Motor neuron (in vitro differentiated cells): Measurements from ENCODE around the gene PNO1. TPM values are rescaled to one million over a fixed set of nuclear protein-coding genes. Genes with fewer than 3 reads are reported as not detected.
"Not testable (repeated sequence)": the region's sequence is repeated elsewhere in the genome, so short reads cannot be mapped to it uniquely, and the experiment has no call there.

Experiments used
- ATAC-seq, 8 experiments: fragments of 200-7000 bp; cut with Tn5 transposase; replicated peaks in 6 of 8; 2 replicates each; pipeline ENCODE4 v1.8.0; 2021; ENCODE audit warnings: mild to moderate bottlenecking in 8 of 8, moderate library complexity in 8 of 8
- H3K27ac ChIP-seq, 2 donors: fragments of 250-450 bp; sonication (Bioruptor Pico); 2 replicates each; pipeline ENCODE4 v1.9.0; 2021; ENCODE audit warnings: antibody characterized with exemption in 2 of 2, mild to moderate bottlenecking in 2 of 2, moderate library complexity in 1 of 2
- H3K4me1 ChIP-seq, 2 donors: fragments of 250-450 bp; sonication (Bioruptor Pico); replicated peaks in 1 of 2; 2 replicates each; pipeline ENCODE4 v1.6.1; 2021; ENCODE audit warnings: antibody characterized with exemption in 2 of 2, mild to moderate bottlenecking in 2 of 2, moderate library complexity in 1 of 2
- H3K4me3 ChIP-seq, 5 donors: fragments of 250-450 bp; sonication (Bioruptor Pico); 2 replicates each; pipeline ENCODE4 v1.9.0; 2021; ENCODE audit warnings: antibody characterized with exemption in 5 of 5, mild to moderate bottlenecking in 5 of 5, moderate library complexity in 4 of 5
- WGBS, 10 experiments: fragments of 450-650 bp; shearing (Covaris generic); methylation state at CpG; one replicate each; pipeline ENCODE4 v1.0.0; 2022; 5-methylcytosine and 5-hydroxymethylcytosine counted together
- in situ Hi-C, 9 experiments: fragments of 400-800 bp; cut with MboI; loops; one replicate each; pipeline ENCODE4 v1.15.0; 2021; ENCODE audit warnings: low sequenced_read_pairs in 9 of 9, low pct_unique_long_range_greater_than_20kb in 2 of 9; ENCODE audit not compliant: unreplicated experiment in 9 of 9
- total RNA-seq, 8 experiments: library from RNA; unstranded; fragments of 300-600 nt; gene quantifications; 2 replicates each; pipeline versions ENCODE4 v1.2.3 to v1.2.4, GENCODE V29; 2022

Gene PNO1
- 10 to 100 TPM; 10.7 to 35.8 (median 16.8) TPM for total RNA-seq

DNA sequence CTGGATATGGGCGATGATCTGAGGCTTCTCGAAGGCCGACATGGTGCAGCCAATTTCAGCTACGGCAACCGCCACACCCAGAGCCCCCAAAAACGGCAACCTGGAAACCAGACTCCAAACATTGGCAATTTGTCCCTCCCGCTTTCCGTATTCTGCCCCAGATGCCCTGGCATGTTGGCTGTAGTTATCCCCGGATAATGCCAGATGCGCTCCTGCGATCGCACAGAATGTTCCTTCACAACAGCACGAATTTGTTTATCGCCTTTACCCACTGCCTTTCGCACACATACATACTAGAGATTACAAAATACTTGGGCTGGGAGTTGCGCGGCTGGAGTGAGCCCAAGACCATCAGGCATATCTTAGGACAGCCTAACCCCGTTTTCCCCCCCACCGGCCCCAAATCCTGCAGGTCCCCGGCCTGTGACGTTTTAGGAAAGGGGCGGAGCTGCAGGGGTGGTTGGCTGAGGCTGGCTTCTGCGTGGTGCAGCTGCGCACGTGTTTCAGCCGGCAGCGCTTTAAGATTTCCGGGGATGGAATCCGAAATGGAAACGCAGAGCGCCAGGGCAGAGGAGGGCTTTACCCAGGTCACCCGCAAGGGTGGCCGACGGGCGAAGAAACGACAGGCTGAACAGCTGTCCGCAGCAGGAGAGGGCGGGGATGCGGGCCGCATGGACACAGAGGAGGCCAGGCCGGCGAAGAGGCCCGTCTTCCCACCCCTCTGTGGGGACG lies at the start of gene PNO1:
TSS of gene PNO1 (plus strand) at position 487 of the 732 bp plus-strand sequence. CDS start at position 534, 47 bp downstream.
- in situ Hi-C loops: no loop called here
- peaks cover 0 to 14% of the 10 kb centered on the region in 2 donors for H3K4me1 ChIP-seq
- peak; percentile 89 to 96 (median 94) for ATAC-seq
- H3K27ac ChIP-seq: peak within 1 kb of the TSS; percentile 99 to 100
- 0 to 1% (median 0%) methylated on average over 1 to 17 of the region's 44 CpGs; no CpG with 5 or more reads in 4 of the 10 experiments for WGBS, 10 experiments
- peak within 1 kb of the TSS; percentile 58 to 87 (median 66) for H3K4me3 ChIP-seq

GRCh38 chr2:68108120-68108519 lies 49.6 kb upstream of the PNO1 start:
- H3K4me3 ChIP-seq: no peak overlapping the region
- no peak for ATAC-seq
- H3K27ac ChIP-seq: no peak overlapping the region
- peaks cover 4 to 7% of the 10 kb centered on the region in 2 donors for H3K4me1 ChIP-seq
- in situ Hi-C loops: loop anchor here in 5 of 9 experiments (25.0 kb wide), 2 partner anchors 179 to 329 kb away; no protein-coding TSS in a partner anchor
- 63 to 100% (median 91%) methylated on average over 1 to 3 of the region's 3 CpGs; no CpG with 5 or more reads in 2 of the 10 experiments for WGBS, 10 experiments

DNA sequence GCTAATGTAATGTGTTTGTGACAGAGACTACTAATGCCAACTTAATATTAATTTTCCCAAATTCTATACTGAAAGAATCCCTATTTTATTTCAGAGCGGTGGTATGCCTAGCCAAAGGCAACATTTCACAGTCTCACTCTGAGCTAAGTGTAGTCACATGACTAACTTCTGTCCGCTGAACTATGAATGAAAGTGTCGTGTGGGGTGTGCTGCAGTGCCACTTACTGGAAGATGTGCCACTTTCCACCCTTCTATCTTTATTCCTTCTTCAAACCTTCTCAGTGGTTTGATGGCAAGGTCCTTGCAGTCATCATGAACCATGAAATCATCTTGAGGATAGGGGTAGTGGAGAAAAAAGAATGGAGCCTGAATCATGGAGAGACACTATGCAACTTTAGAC lies 47.6 kb upstream of the PNO1 start:
- peak in 2 of 8 experiments; percentile 56 to 70 for ATAC-seq
- Histone ChIP-seq H3K4me1 (no peaks in the 10 kb centered on the region), H3K27ac (no peak overlapping the region), H3K4me3 (no peak overlapping the region)
- WGBS, 10 experiments: 0 to 100% (median 80%) methylated on average over 1 to 3 of the region's 3 CpGs; no CpG with 5 or more reads in 1 of the 10 experiments
- in situ Hi-C loops: loop anchor here in 5 of 9 experiments (25.0 kb wide), 2 partner anchors 177 to 327 kb away; no protein-coding TSS in a partner anchor

- ATAC-seq: no peak
- in situ Hi-C loops: loop anchor here in 5 of 9 experiments (25.0 kb wide), 2 partner anchors 171 to 321 kb away; no protein-coding TSS in a partner anchor
- 14 to 93% (median 70%) methylated on average over 1 to 3 of the region's 3 CpGs; no CpG with 5 or more reads in 3 of the 10 experiments for WGBS, 10 experiments
- Histone ChIP-seq H3K4me3 (no peak overlapping the region), H3K27ac (no peak overlapping the region), H3K4me1 (no peaks in the 10 kb centered on the region)
These were observed 41.7 kb upstream of the PNO1 start for GRCh38 chr2:68115965-68116364.

- in situ Hi-C loops: loop anchor here in 5 of 9 experiments (25.0 kb wide), 2 partner anchors 169 to 319 kb away; no protein-coding TSS in a partner anchor
- not testable (repeated sequence) for ATAC-seq, H3K4me3 ChIP-seq, H3K4me1 ChIP-seq, H3K27ac ChIP-seq
- 66 to 100% (median 89%) methylated on average over 3 to 4 of the region's 4 CpGs; no CpG with 5 or more reads in 1 of the 10 experiments for WGBS, 10 experiments
These were observed 39.8 kb upstream of the PNO1 start for GRCh38 chr2:68117922-68118321.

- Histone ChIP-seq H3K4me1 (no peaks in the 10 kb centered on the region), H3K27ac (no peak overlapping the region), H3K4me3 (no peak overlapping the region)
- in situ Hi-C loops: loop anchor here in 5 of 9 experiments (25.0 kb wide), 2 partner anchors 168 to 318 kb away; no protein-coding TSS in a partner anchor
- 43 to 100% (median 90%) methylated on average over 1 to 3 of the region's 7 CpGs; no CpG with 5 or more reads in 3 of the 10 experiments for WGBS, 10 experiments
- no peak for ATAC-seq
These were observed 38.9 kb upstream of the PNO1 start for GRCh38 chr2:68118816-68119215.

DNA sequence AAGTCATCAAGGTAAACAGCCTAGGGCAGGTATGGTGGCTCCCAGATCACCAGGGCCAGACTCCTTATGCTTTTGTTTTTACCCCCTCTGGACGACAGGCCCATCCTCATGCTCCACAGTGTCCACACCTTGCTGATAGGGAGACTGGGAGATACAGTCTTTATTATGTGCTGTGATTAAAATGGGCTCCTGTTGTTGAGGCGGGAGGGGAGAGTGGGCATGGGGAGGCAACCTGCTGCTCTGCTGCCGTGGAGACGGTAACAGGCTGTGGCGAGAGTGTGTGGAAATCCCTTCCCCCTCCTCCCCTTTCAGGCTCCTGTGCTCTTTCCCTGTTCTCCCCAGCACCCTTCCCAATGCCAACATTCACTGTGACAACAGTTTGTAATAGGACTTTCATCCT lies 38.2 kb upstream of the PNO1 start:
- Histone ChIP-seq H3K27ac (no peak overlapping the region), H3K4me1 (no peaks in the 10 kb centered on the region), H3K4me3 (no peak overlapping the region)
- 46 to 80% (median 68%) methylated on average over 1 to 5 of the region's 5 CpGs; no CpG with 5 or more reads in 6 of the 10 experiments for WGBS, 10 experiments
- in situ Hi-C loops: loop anchor here in 5 of 9 experiments (25.0 kb wide), 2 partner anchors 168 to 318 kb away; no protein-coding TSS in a partner anchor
- ATAC-seq: peak in 1 of 8 experiments; percentile 43

GRCh38 chr2:68121873-68122679 lies 35.6 kb upstream of the PNO1 start:
- 0 to 100% (median 33%) methylated on average over 1 to 12 of the region's 16 CpGs; no CpG with 5 or more reads in 1 of the 10 experiments for WGBS, 10 experiments
- in situ Hi-C loops: loop anchor here in 7 of 9 experiments (10.0 to 25.0 kb wide), 3 partner anchors 165 to 315 kb away; no protein-coding TSS in a partner anchor
- Histone ChIP-seq H3K4me1 (no peaks in the 10 kb centered on the region), H3K4me3 (no peak overlapping the region), H3K27ac (no peak overlapping the region)
- ATAC-seq: peak; percentile 63 to 84 (median 72)

GRCh38 chr2:68122680-68122964 lies 35.1 kb upstream of the PNO1 start:
- Histone ChIP-seq H3K4me1 (no peaks in the 10 kb centered on the region), H3K27ac (no peak overlapping the region), H3K4me3 (no peak overlapping the region)
- 8 to 81% (median 40%) methylated on average over 2 to 7 of the region's 8 CpGs; no CpG with 5 or more reads in 1 of the 10 experiments for WGBS, 10 experiments
- in situ Hi-C loops: loop anchor here in 7 of 9 experiments (10.0 to 25.0 kb wide), 3 partner anchors 165 to 315 kb away; no protein-coding TSS in a partner anchor
- ATAC-seq: no peak

DNA sequence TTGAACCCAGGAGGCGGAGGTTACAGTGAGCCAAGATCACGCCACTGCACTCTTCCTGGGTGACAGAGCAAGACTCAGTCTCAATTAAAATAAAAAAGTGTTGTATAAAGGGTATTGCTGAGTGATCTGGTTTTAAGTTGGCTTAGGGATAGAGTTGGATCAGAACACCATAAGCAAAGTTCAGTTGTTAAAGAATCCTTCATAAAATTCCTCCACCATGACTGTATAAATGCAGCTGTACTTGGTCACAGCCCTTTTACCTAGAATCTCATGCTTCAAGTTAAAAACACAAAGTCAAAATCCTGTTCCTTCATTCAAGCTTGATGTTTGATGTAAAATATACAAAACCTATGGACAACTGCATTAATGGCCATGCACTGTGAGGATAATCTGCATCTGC lies 33.4 kb upstream of the PNO1 start:
- H3K4me1 ChIP-seq: no peaks in the 10 kb centered on the region
- no peak overlapping the region for H3K27ac ChIP-seq
- H3K4me3 ChIP-seq: no peak overlapping the region
- in situ Hi-C loops: loop anchor here in 7 of 9 experiments (10.0 to 25.0 kb wide), 3 partner anchors 163 to 313 kb away; no protein-coding TSS in a partner anchor
- WGBS, 10 experiments: 17 to 100% (median 95%) methylated on average over 1 to 2 of the region's 2 CpGs; no CpG with 5 or more reads in 5 of the 10 experiments
- ATAC-seq: no peak

GRCh38 chr2:68125821-68126220 lies 31.9 kb upstream of the PNO1 start:
- H3K27ac ChIP-seq: no peak overlapping the region
- WGBS, 10 experiments: 64 to 100% (median 94%) methylated on average over 2 to 5 of the region's 5 CpGs; no CpG with 5 or more reads in 1 of the 10 experiments
- in situ Hi-C loops: loop anchor here in 2 of 9 experiments (10.0 kb wide), 1 partner anchor 309 kb away; no protein-coding TSS in a partner anchor
- H3K4me3 ChIP-seq: no peak overlapping the region
- no peaks in the 10 kb centered on the region for H3K4me1 ChIP-seq
- ATAC-seq: no peak

- in situ Hi-C loops: loop anchor here in 2 of 9 experiments (10.0 kb wide), 1 partner anchor 308 kb away; no protein-coding TSS in a partner anchor
- no peaks in the 10 kb centered on the region for H3K4me1 ChIP-seq
- WGBS, 10 experiments: 36 to 100% (median 73%) methylated on average over 1 to 2 of the region's 2 CpGs; no CpG with 5 or more reads in 1 of the 10 experiments
- H3K27ac ChIP-seq: no peak overlapping the region
- no peak for ATAC-seq
- no peak overlapping the region for H3K4me3 ChIP-seq
These were observed 31.1 kb upstream of the PNO1 start for GRCh38 chr2:68126561-68126960.
